OCI-LY7 (cell line): Measurements from ENCODE around the gene LTA4H. TPM values are rescaled to one million over a fixed set of nuclear protein-coding genes. Genes with fewer than 3 reads are reported as not detected.
A peak's percentile ranks its signal among the peaks of the same experiment; 100 is the strongest.

Experiments
- BruUV-seq: library from RNA; stranded (reverse); fragments of 400-500 nt; replicated peaks from 2 replicates; lab custom pipeline; 2021; lab: Mats Ljungman, UMichigan
- CTCF ChIA-PET: fragments of 300-600 bp; sonication (Branson Sonifier 250); formaldehyde crosslinking; loops from one replicate; lab custom pipeline; 2022; ENCODE audit warnings: antibody characterized with exemption; ENCODE audit not compliant: unreplicated experiment; lab: Charles Lee
- POLR2A ChIA-PET: fragments of 300-600 bp; sonication (Branson Sonifier 250); formaldehyde crosslinking; loops from one replicate; lab custom pipeline; 2022; ENCODE audit warnings: antibody characterized with exemption; lab: Charles Lee
- DNase-seq: peaks from one replicate; pipeline ENCODE4 v3.0.0-alpha.2; 2015; ENCODE audit warnings: low spot score
- H2AFZ ChIP-seq: fragments of 200-600 bp; sonication (generic), shearing (Covaris generic); 2 replicates; pipeline ENCODE4 v1.6.1; 2014; ENCODE audit warnings: mild to moderate bottlenecking, antibody characterized with exemption, low read length, moderate library complexity
- H3K27ac ChIP-seq: fragments of 200-600 bp; sonication (generic); 2 replicates; pipeline ENCODE4 v1.5.1; 2014; ENCODE audit warnings: mixed run types, low read depth, mild to moderate bottlenecking, moderate library complexity, low read length, inconsistent platforms; ENCODE audit not compliant: poor library complexity, severe bottlenecking
- H3K36me3 ChIP-seq: fragments of 200-600 bp; sonication (generic); 2 replicates; pipeline ENCODE4 v1.6.1; 2014; ENCODE audit warnings: mild to moderate bottlenecking, antibody characterized with exemption, low read length, moderate library complexity, mixed read lengths; ENCODE audit not compliant: insufficient read depth
- H3K4me1 ChIP-seq: fragments of 200-600 bp; sonication (generic); 2 replicates; pipeline ENCODE4 v1.5.1; 2014; ENCODE audit warnings: mild to moderate bottlenecking, low read length; ENCODE audit not compliant: insufficient read depth, poor library complexity, severe bottlenecking
- H3K4me2 ChIP-seq: fragments of 200-600 bp; sonication (generic); 2 replicates; pipeline ENCODE4 v1.6.1; 2014; ENCODE audit warnings: mild to moderate bottlenecking, low read length
- H3K4me3 ChIP-seq: fragments of 200-600 bp; sonication (generic); 2 replicates; pipeline ENCODE4 v1.5.1; 2014; ENCODE audit warnings: mild to moderate bottlenecking, low read depth, low read length; ENCODE audit not compliant: poor library complexity, severe bottlenecking
- H3K79me2 ChIP-seq: fragments of 200-600 bp; sonication (generic); 2 replicates; pipeline ENCODE4 v1.6.1; 2016; ENCODE audit warnings: low read depth, mild to moderate bottlenecking, low read length, moderate library complexity, mixed read lengths; ENCODE audit not compliant: insufficient read depth
- H3K9me2 ChIP-seq: fragments of 200-600 bp; sonication (generic); 2 replicates; pipeline ENCODE4 v1.6.1; 2016; ENCODE audit warnings: mild to moderate bottlenecking, low read length, mixed read lengths; ENCODE audit not compliant: insufficient read depth
- H3K9me3 ChIP-seq: fragments of 200-600 bp; sonication (generic); 2 replicates; pipeline ENCODE4 v1.6.1; 2014; ENCODE audit warnings: mild to moderate bottlenecking, mixed run types, low read length, mixed read lengths
- H4K20me1 ChIP-seq: fragments of 200-600 bp; sonication (generic); 2 replicates; pipeline ENCODE4 v1.6.1; 2014; ENCODE audit warnings: mild to moderate bottlenecking, antibody characterized with exemption, low read length, moderate library complexity, mixed read lengths; ENCODE audit not compliant: insufficient read depth
- EZH2phosphoT487 ChIP-seq: fragments of 200-600 bp; sonication (generic); IDR thresholded peaks from 2 replicates; pipeline ENCODE4 v1.6.1; 2018; ENCODE audit warnings: low read depth, borderline replicate concordance, mild to moderate bottlenecking, mixed run types, antibody characterized with exemption, low read length, moderate library complexity, mixed read lengths
- intact Hi-C: fragments of 100-400 bp; cut with micrococcal nuclease; formaldehyde crosslinking; loops from one replicate; pipeline ENCODE4 v1.10.0; 2022; ENCODE audit not compliant: unreplicated experiment
- total RNA-seq, 2 experiments: library from RNA; depleted of rRNA in 1 of 2; stranded (reverse); fragments of >200 nt in 1 of 2; shearing (Covaris generic) in 1 of 2; gene quantifications; 2 replicates each; pipeline ENCODE4 v1.2.3, GENCODE V29; 2014 to 2022
- TF ChIP-seq, protein P1 (sequence below): fragments of 200-600 bp; sonication (generic); conservative IDR thresholded peaks from 2 replicates; pipeline ENCODE4 v1.5.1; 2014; ENCODE audit warnings: mild to moderate bottlenecking, antibody characterized with exemption, low read length, moderate library complexity, mixed read lengths

Gene LTA4H
- total RNA-seq, 2 experiments from 2014 or later: 86.7 to 122 TPM

DNA sequence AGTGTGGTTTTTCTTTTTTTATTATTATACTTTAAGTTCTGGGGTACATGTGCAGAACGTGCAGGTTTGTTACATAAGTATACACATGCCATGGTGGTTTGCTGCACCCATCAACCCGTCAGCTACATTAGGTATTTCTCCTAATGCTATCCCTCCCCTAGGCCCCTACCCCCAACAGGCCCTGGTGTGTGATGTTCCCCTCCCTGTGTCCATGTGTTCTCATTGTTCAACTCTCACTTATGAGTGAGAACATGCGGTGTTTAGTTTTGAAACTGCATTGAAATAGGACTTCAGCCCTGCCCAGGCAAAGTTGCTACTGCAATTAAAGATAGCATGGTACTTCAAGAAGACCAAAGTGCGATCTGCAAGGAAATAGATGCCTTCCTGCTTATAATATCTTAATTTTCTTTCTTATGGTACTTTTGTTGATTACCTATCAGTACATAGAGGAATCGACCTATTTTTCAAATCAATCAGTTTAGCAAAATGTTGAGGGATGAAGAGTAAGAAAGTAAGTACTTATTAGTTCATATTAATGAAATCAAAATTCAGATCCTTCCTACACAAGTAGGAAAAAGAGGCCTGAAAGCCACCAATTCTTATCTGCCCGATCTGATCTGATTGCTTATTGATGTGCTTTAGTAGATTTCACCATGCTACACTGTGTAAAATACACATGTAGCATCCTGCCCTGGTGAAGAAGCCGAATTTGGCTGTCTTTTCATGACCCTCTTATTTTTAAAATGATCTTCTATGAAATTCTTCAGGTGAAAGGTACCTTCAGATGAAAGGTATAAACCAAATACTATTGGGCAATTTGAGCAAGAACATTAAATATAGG is 1.6 kb downstream of the LTA4H start:
- peak overlapping the region; percentile 94 for H3K4me3 ChIP-seq
- TF ChIP-seq, protein P1, sequence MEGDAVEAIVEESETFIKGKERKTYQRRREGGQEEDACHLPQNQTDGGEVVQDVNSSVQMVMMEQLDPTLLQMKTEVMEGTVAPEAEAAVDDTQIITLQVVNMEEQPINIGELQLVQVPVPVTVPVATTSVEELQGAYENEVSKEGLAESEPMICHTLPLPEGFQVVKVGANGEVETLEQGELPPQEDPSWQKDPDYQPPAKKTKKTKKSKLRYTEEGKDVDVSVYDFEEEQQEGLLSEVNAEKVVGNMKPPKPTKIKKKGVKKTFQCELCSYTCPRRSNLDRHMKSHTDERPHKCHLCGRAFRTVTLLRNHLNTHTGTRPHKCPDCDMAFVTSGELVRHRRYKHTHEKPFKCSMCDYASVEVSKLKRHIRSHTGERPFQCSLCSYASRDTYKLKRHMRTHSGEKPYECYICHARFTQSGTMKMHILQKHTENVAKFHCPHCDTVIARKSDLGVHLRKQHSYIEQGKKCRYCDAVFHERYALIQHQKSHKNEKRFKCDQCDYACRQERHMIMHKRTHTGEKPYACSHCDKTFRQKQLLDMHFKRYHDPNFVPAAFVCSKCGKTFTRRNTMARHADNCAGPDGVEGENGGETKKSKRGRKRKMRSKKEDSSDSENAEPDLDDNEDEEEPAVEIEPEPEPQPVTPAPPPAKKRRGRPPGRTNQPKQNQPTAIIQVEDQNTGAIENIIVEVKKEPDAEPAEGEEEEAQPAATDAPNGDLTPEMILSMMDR: no peak
- TF ChIP-seq EZH2phosphoT487: no peak
- POLR2A ChIA-PET: interaction anchor here (0.6 to 3.4 kb wide), 7 partner anchors 12 to 501 kb away, joined by 3 to 35 read pairs (median 3); partner anchors contain the start of genes AMDHD1 and CCDC38
- TSS peak; percentile 63 for BruUV-seq
- CTCF ChIA-PET: no interaction called here
- H3K4me1 ChIP-seq: peaks cover 22% of the 10 kb centered on the region
- DNase-seq: peak; percentile 19
- H3K4me2 ChIP-seq: peak overlapping the region; percentile 92
- H3K79me2 ChIP-seq: peaks cover 54% of the 10 kb centered on the region
- 0 out of 2 replicates have a peak, but pooled peaks cover 4% of the 10 kb centered on the region for H3K36me3 ChIP-seq
- H3K27ac ChIP-seq: no peak overlapping the region
- H4K20me1 ChIP-seq: no peaks in the 10 kb centered on the region
- intact Hi-C loops: loop anchor here (2.0 to 10.0 kb wide), 2 partner anchors 13 to 371 kb away; partner anchors contain the start of gene CDK17
- H2AFZ ChIP-seq: no peak overlapping the region
- H3K9me2 ChIP-seq: no peaks in the 10 kb centered on the region
- H3K9me3 ChIP-seq: no peaks in the 10 kb centered on the region

- peaks cover 49% of the 10 kb centered on the region for H3K79me2 ChIP-seq
- H3K9me2 ChIP-seq: no peaks in the 10 kb centered on the region
- no peak overlapping the region for H3K27ac ChIP-seq
- intact Hi-C loops: loop anchor here (10.0 kb wide), 1 partner anchor 375 kb away; the partner anchor contains the start of gene CDK17
- H3K4me2 ChIP-seq: no peak overlapping the region
- H3K4me1 ChIP-seq: peaks cover 14% of the 10 kb centered on the region
- no peak overlapping the region for H3K4me3 ChIP-seq
- H3K9me3 ChIP-seq: no peaks in the 10 kb centered on the region
- no peak overlapping the region for H2AFZ ChIP-seq
- H4K20me1 ChIP-seq: no peaks in the 10 kb centered on the region
- no TSS peak for BruUV-seq
- TF ChIP-seq EZH2phosphoT487: no peak
- TF ChIP-seq, protein P1: no peak
- no peak for DNase-seq
- ChIA-PET POLR2A (no interaction called here), CTCF (no interaction called here)
- H3K36me3 ChIP-seq: peaks cover 42% of the 10 kb centered on the region
These were observed 5.6 kb downstream of the LTA4H start for GRCh38 chr12:96029826-96030225.

- CTCF ChIA-PET: no interaction called here
These were observed 6.8 kb downstream of the LTA4H start for GRCh38 chr12:96028538-96028937.

More at GRCh38 chr12:96028538-96028937, 6.8 kb downstream of the LTA4H start:
- intact Hi-C loops: no loop called here
- no TSS peak for BruUV-seq
- H3K27ac ChIP-seq: no peak overlapping the region
- H3K4me1 ChIP-seq: peaks cover 14% of the 10 kb centered on the region
- H3K9me3 ChIP-seq: no peaks in the 10 kb centered on the region
- TF ChIP-seq, protein P1: no peak
- no peak for TF ChIP-seq EZH2phosphoT487
- H2AFZ ChIP-seq: no peak overlapping the region
- no peak overlapping the region for H3K4me2 ChIP-seq
- H4K20me1 ChIP-seq: no peaks in the 10 kb centered on the region
- H3K36me3 ChIP-seq: peaks cover 54% of the 10 kb centered on the region
- H3K79me2 ChIP-seq: peaks cover 37% of the 10 kb centered on the region; the same call in 1 of the 2 replicates
- no peak overlapping the region for H3K4me3 ChIP-seq
- no peaks in the 10 kb centered on the region for H3K9me2 ChIP-seq
- POLR2A ChIA-PET: interaction anchor here (0.5 to 0.7 kb wide), 2 partner anchors 30 to 39 kb away, joined by 3 to 4 read pairs; no protein-coding TSS in a partner anchor
- DNase-seq: no peak
